ENCODE results near the gene LTC4S.

Gene LTC4S

DNA sequence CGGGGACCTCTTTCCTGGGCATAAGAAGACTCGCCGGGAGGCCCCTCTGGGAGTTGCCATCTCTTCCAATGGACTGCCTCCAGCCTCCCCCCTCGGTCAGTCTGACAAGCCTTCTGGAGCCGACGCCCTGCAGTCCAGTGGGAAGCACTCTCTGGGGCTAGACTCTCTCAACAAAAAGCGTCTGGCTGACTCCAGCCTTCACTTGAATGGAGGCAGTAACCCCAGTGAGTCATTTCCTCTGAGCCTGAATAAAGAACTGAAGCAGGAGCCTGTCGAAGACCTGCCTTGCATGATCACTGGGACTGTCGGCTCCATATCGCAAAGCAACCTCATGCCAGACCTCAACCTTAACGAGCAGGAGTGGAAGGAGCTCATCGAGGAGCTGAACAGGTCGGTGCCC is 28.4 kb upstream of the LTC4S start:
- TF ChIP-seq, protein P1, sequence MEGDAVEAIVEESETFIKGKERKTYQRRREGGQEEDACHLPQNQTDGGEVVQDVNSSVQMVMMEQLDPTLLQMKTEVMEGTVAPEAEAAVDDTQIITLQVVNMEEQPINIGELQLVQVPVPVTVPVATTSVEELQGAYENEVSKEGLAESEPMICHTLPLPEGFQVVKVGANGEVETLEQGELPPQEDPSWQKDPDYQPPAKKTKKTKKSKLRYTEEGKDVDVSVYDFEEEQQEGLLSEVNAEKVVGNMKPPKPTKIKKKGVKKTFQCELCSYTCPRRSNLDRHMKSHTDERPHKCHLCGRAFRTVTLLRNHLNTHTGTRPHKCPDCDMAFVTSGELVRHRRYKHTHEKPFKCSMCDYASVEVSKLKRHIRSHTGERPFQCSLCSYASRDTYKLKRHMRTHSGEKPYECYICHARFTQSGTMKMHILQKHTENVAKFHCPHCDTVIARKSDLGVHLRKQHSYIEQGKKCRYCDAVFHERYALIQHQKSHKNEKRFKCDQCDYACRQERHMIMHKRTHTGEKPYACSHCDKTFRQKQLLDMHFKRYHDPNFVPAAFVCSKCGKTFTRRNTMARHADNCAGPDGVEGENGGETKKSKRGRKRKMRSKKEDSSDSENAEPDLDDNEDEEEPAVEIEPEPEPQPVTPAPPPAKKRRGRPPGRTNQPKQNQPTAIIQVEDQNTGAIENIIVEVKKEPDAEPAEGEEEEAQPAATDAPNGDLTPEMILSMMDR (IDR thresholded peaks at IDR 0.05; ENCODE audit: low read depth, low read length, missing control alignments), result no peak
- peak; percentile 70 for DNase-seq (ENCODE audit: extremely low read depth, low read depth)

DNA sequence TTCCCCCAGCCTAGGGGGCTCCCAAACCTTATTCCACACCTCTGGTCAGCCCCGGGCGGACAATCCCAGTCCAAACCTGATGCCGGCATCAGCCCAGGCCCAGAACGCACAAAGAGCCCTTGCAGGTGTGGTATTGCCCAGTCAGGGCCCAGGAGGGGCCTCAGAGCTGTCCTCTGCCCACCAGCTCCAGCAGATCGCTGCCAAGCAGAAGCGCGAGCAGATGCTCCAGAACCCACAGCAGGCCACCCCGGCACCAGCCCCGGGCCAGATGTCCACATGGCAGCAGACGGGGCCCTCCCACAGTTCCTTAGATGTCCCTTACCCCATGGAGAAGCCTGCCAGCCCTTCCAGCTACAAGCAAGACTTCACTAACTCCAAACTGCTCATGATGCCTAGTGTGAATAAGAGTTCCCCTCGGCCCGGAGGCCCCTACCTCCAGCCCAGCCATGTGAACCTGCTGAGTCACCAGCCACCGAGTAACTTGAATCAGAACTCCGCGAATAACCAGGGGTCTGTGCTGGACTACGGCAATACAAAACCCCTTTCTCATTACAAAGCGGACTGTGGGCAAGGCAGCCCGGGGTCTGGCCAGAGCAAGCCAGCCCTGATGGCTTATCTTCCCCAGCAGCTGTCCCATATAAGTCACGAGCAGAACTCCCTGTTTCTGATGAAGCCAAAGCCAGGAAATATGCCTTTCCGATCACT is 27.6 kb upstream of the LTC4S start:
- no peak for DNase-seq (ENCODE audit: extremely low read depth, low read depth)
- TF ChIP-seq, protein P1 (IDR thresholded peaks at IDR 0.05; ENCODE audit: low read depth, low read length, missing control alignments), result no peak
- H3K4me3 ChIP-seq (replicated peaks; ENCODE audit: low read depth, low read length), result no peak overlapping the region

More for the DNA sequence above, 28.4 kb upstream of the LTC4S start:
- H3K4me3 ChIP-seq (replicated peaks; ENCODE audit: low read depth, low read length), result no peak overlapping the region

DNA sequence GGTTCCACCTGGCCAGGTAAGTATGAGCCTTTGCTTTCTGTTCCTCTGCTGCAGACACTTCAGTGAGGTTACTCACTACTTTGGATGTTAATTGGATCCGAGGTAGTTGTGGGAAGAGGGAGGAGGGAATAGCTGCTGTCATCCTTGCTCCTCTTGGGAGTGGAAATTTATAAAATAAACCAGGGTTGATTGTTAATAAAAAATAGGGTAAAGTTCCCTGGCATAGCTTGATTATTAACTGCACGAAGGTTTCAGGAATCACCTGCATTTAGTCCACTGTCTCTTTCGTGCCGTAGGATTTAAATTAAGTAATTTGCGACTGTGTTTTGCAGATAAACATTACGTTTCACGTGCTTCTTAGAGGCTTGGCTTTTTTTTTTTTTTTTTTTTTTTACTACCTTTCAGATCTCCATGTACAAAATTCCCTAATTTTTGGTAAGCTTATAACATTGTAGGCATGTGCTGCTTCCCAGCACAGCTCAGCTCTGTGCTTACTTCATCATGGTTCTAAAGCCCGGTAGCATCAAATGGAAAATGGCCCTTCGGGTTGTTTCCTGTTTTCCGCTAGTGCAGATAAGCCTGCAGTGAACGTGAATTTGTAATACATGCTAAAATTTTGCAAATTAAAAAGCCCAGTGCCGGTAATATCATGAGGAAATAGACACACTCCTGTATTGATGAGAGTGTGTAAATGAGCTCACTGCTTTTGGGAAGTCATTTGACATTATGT is 26.9 kb upstream of the LTC4S start:
- H3K4me3 ChIP-seq (replicated peaks; ENCODE audit: low read depth, low read length), result no peak overlapping the region
- DNase-seq (ENCODE audit: extremely low read depth, low read depth), result no peak
- TF ChIP-seq, protein P1 (IDR thresholded peaks at IDR 0.05; ENCODE audit: low read depth, low read length, missing control alignments), result no peak

DNA sequence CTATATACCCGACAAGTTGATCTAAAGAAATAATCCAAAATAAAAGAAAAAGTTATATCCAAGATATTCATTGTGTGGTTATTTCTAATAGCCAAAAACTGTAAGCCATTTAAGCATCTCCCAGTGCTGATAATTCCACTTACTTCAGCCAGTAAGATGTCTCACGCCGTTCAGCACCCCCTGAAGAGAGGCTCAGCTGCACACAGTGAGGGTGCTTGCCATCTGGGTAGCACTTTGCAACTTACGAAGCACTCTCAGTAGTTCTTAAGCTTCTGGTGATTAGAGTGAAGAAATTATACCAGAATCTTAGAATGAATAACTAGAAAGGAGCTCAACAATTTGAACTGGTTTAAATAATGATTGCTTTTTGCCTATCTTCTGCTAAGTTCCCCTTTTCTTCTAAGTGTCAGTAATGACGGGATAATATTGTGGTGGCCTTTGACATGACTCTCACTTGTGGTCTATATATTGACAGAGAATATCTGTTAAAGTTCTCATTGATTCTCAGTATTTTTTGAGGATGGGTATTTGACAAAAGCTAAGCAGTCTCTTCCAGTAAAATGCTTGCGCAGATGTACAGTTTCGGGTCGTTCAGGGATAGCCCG is 26.2 kb upstream of the LTC4S start:
- H3K4me3 ChIP-seq (replicated peaks; ENCODE audit: low read depth, low read length), result no peak overlapping the region
- TF ChIP-seq, protein P1 (IDR thresholded peaks at IDR 0.05; ENCODE audit: low read depth, low read length, missing control alignments), result no peak
- no peak for DNase-seq (ENCODE audit: extremely low read depth, low read depth)

DNA sequence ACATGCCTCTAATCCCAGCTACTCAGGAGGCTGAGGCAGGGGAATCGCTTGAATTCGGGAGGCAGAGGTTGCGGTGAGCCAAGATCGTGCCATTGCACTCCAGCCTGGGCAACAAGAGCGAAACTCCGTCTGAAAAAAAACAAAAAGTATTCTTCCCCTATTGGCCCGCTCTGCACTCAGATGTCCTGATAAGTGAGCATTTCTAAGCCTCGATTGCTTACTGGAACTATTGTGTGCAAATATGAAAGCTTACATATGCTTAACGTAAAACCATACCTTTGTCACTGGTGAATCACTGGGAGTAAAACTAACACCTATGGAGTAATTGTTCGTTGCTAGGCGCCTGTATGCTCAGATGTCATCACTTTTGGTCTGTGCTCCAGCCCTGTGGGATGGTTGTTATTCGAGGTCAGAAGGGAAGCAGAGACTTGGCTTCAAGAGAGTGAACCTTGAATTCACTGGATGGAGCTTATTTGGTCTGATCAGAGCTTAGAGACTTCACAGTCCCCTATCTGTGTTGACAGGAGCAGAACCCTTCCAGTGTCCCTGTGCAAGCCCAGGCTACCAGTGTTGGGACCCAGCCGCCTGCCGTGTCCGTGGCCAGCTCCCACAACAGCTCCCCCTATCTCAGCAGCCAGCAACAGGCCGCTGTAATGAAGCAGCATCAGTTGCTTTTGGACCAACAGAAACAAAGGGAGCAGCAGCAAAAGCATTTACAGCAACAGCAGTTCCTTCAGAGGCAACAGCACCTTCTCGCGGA is 25.3 kb upstream of the LTC4S start:
- H3K4me3 ChIP-seq (replicated peaks; ENCODE audit: low read depth, low read length), result no peak overlapping the region
- TF ChIP-seq, protein P1 (IDR thresholded peaks at IDR 0.05; ENCODE audit: low read depth, low read length, missing control alignments), result peak; percentile 15
- DNase-seq (ENCODE audit: extremely low read depth, low read depth), result no peak

DNA sequence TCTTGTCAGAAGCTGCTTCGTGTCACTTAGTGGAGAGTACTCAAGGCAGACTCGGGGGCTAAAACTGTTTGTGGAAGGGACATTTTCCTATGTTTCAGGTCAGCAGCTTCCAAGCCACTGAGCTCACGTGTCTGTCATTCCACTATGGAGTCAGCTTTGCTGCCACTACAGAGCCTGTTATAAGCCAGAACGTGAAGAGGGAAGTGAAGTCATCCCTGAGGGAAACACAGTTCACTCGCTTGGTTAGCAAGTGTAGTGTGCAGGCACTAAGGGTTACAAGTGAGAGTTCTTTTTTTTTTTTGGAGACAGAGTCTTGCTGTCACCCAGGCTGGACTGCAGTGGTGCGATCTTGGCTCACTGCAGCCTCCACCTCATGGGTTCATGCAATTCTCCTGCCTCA is 24.5 kb upstream of the LTC4S start:
- TF ChIP-seq, protein P1 (IDR thresholded peaks at IDR 0.05; ENCODE audit: low read depth, low read length, missing control alignments), result no peak
- DNase-seq (ENCODE audit: extremely low read depth, low read depth), result no peak
- no peak overlapping the region for H3K4me3 ChIP-seq (replicated peaks; ENCODE audit: low read depth, low read length)
